IMR-90 (cell line): ENCODE results near the gene TNRC6A. TPM values are rescaled to one million over a fixed set of nuclear protein-coding genes. Genes with fewer than 3 reads are reported as not detected.

Source experiments
- ATAC-seq: fragments of 200-7000 bp; cut with Tn5 transposase; 2 replicates; pipeline ENCODE4 v1.9.1; 2020; ENCODE audit warnings: low read depth, mild to moderate bottlenecking, moderate library complexity
- BruUV-seq: library from RNA; stranded (reverse); fragments of 400-500 nt; replicated peaks from 2 replicates; lab custom pipeline; 2021; lab: Mats Ljungman, UMichigan
- CTCF ChIA-PET: fragments of 300-600 bp; formaldehyde crosslinking; extraction: SDS; loops from one replicate; lab custom pipeline; 2021; ENCODE audit warnings: antibody characterized with exemption; lab: Yijun Ruan, JAX
- POLR2A ChIA-PET: fragments of 300-600 bp; sonication (Branson Sonifier 250); formaldehyde crosslinking; loops from one replicate; lab custom pipeline; 2022; ENCODE audit warnings: antibody characterized with exemption; ENCODE audit not compliant: unreplicated experiment; lab: Charles Lee
- DNase-seq: peaks from one replicate; pipeline ENCODE4 v3.0.0; 2013
- H2AFZ ChIP-seq: replicated peaks from 2 replicates; pipeline ENCODE3; 2013; ENCODE audit warnings: low read length, mild to moderate bottlenecking; ENCODE audit not compliant: poor library complexity
- H2AK5ac ChIP-seq: 2 replicates; pipeline ENCODE4 v1.6.1; 2013; ENCODE audit warnings: low read depth, low read length, inconsistent platforms
- H2AK9ac ChIP-seq: replicated peaks from 2 replicates; pipeline ENCODE3; 2013; ENCODE audit warnings: mild to moderate bottlenecking, low read depth, low read length, moderate library complexity; ENCODE audit not compliant: poor library complexity
- H2BK120ac ChIP-seq: 2 replicates; pipeline ENCODE4 v1.6.1; 2013; ENCODE audit warnings: low read depth, low read length, inconsistent platforms
- H2BK15ac ChIP-seq: 3 replicates; pipeline ENCODE4 v1.6.1; 2013; ENCODE audit warnings: low read depth, low read length, inconsistent platforms
- H2BK20ac ChIP-seq: 2 replicates; pipeline ENCODE4 v1.6.1; 2013; ENCODE audit warnings: low read depth, mild to moderate bottlenecking, inconsistent platforms, low read length, moderate library complexity
- H2BK5ac ChIP-seq: 2 replicates; pipeline ENCODE4 v1.6.1; 2013; ENCODE audit warnings: mild to moderate bottlenecking, low read depth, low read length, inconsistent platforms; ENCODE audit not compliant: poor library complexity, severe bottlenecking
- H3K14ac ChIP-seq: replicated peaks from 2 replicates; pipeline ENCODE4 v1.6.1; 2013; ENCODE audit warnings: low read depth, low read length, inconsistent platforms
- H3K18ac ChIP-seq: 2 replicates; pipeline ENCODE4 v1.6.1; 2013; ENCODE audit warnings: low read depth, low read length, control low read depth
- H3K23ac ChIP-seq: 2 replicates; pipeline ENCODE4 v1.6.1; 2013; ENCODE audit warnings: low read depth, low read length, inconsistent platforms
- H3K27ac ChIP-seq: 2 replicates; pipeline ENCODE4 v1.5.1; 2013; ENCODE audit warnings: mild to moderate bottlenecking, control low read depth, low read length; ENCODE audit not compliant: insufficient read depth
- H3K27me3 ChIP-seq: 2 replicates; pipeline ENCODE4 v1.6.1; 2013; ENCODE audit warnings: low read length; ENCODE audit not compliant: control insufficient read depth, insufficient read depth
- H3K36me3 ChIP-seq: 2 replicates; pipeline ENCODE4 v1.6.1; 2013; ENCODE audit warnings: low read length, mixed read lengths; ENCODE audit not compliant: control insufficient read depth, insufficient read depth
- H3K4ac ChIP-seq: 2 replicates; pipeline ENCODE4 v1.6.1; 2013; ENCODE audit warnings: low read depth, low read length, inconsistent platforms
- H3K4me1 ChIP-seq: 2 replicates; pipeline ENCODE4 v1.6.1; 2013; ENCODE audit warnings: low read length, mixed read lengths; ENCODE audit not compliant: control insufficient read depth, insufficient read depth
- H3K4me2 ChIP-seq: 2 replicates; pipeline ENCODE4 v1.6.1; 2013; ENCODE audit warnings: low read depth, mild to moderate bottlenecking, control low read depth, low read length, moderate library complexity
- H3K4me3 ChIP-seq: 2 replicates; pipeline ENCODE4 v1.5.1; 2013; ENCODE audit warnings: low read depth, mild to moderate bottlenecking, control low read depth, low read length, moderate library complexity; ENCODE audit not compliant: insufficient read depth
- H3K56ac ChIP-seq: 2 replicates; pipeline ENCODE4 v1.6.1; 2013; ENCODE audit warnings: low read length, inconsistent platforms; ENCODE audit not compliant: insufficient read depth; ENCODE audit errors: extremely low read depth
- H3K79me1 ChIP-seq, 2 experiments: 2 replicates each; pipeline ENCODE4 v1.6.1; 2013; ENCODE audit warnings: low read length in 2 of 2, inconsistent platforms in 1 of 2, low read depth in 1 of 2
- H3K9ac ChIP-seq: 2 replicates; pipeline ENCODE4 v1.6.1; 2013; ENCODE audit warnings: low read depth, low read length, control low read depth
- H3K9me1 ChIP-seq: 2 replicates; pipeline ENCODE4 v1.6.1; 2013; ENCODE audit warnings: low read length, inconsistent platforms; ENCODE audit not compliant: insufficient read depth
- H3K9me3 ChIP-seq: 2 replicates; pipeline ENCODE4 v1.6.1; 2013; ENCODE audit warnings: low read length; ENCODE audit not compliant: control insufficient read depth, insufficient read depth
- H4K20me1 ChIP-seq: 2 replicates; pipeline ENCODE4 v1.6.1; 2013; ENCODE audit warnings: low read length, inconsistent platforms; ENCODE audit not compliant: insufficient read depth
- H4K5ac ChIP-seq: 2 replicates; pipeline ENCODE4 v1.6.1; 2013; ENCODE audit warnings: mild to moderate bottlenecking, low read depth, low read length, control low read depth
- H4K8ac ChIP-seq, 2 experiments: 2 replicates each; pipeline ENCODE4 v1.6.1; 2013; ENCODE audit warnings: low read depth in 2 of 2, low read length in 2 of 2, control low read depth in 1 of 2, inconsistent platforms in 1 of 2
- H4K91ac ChIP-seq: 2 replicates; pipeline ENCODE4 v1.6.1; 2013; ENCODE audit warnings: low read depth, low read length, inconsistent platforms; ENCODE audit not compliant: insufficient read depth
- BHLHE40 ChIP-seq: fragments of 150-350 bp; IDR thresholded peaks from 2 replicates; pipeline ENCODE4 v1.6.1; 2016; ENCODE audit warnings: mild to moderate bottlenecking, low read depth, low read length
- CEBPB ChIP-seq: IDR thresholded peaks from 2 replicates; pipeline ENCODE4 v1.6.1; 2012; ENCODE audit warnings: low read depth, low read length, improper control_type of control experiment
- CHD1 ChIP-seq: IDR thresholded peaks from 2 replicates; pipeline ENCODE4 v1.6.1; 2012; ENCODE audit warnings: low read depth, low read length, improper control_type of control experiment
- FOS ChIP-seq: fragments of 150-350 bp; IDR thresholded peaks from 2 replicates; pipeline ENCODE4 v1.6.1; 2016; ENCODE audit warnings: low read depth, low read length
- MAFK ChIP-seq: IDR thresholded peaks from 2 replicates; pipeline ENCODE4 v1.6.1; 2012; ENCODE audit warnings: low read depth, low read length, improper control_type of control experiment
- MAZ ChIP-seq: IDR thresholded peaks from 2 replicates; pipeline ENCODE4 v1.6.1; 2012; ENCODE audit warnings: low read depth, mild to moderate bottlenecking, low read length, improper control_type of control experiment, moderate library complexity, borderline replicate concordance
- NFE2L2 ChIP-seq: fragments of 150-350 bp; IDR thresholded peaks from 2 replicates; pipeline ENCODE4 v1.6.1; 2016; ENCODE audit warnings: low read depth, mild to moderate bottlenecking, low read length
- RAD21 ChIP-seq: IDR thresholded peaks from 2 replicates; pipeline ENCODE4 v1.6.1; 2012; ENCODE audit warnings: low read length, improper control_type of control experiment
- RFX5 ChIP-seq: IDR thresholded peaks from 2 replicates; pipeline ENCODE4 v1.8.0; 2012; ENCODE audit warnings: low read depth, mild to moderate bottlenecking, low read length, moderate library complexity
- WGBS, 2 experiments: methylation state at CpG; one replicate each; pipeline versions ENCODE4 v1.1.5 to v1.1.7; 2013; ENCODE audit warnings: missing lambda C conversion rate in 2 of 2; ENCODE audit not compliant: insufficient read length in 1 of 2; ENCODE audit errors: extremely low coverage in 2 of 2; 5-methylcytosine and 5-hydroxymethylcytosine counted together
- dilution Hi-C: fragments of 300-500 bp; cut with HindIII; formaldehyde crosslinking; loops from one replicate; pipeline ENCODE4 v1.14.3; 2018; ENCODE audit warnings: low sequenced_read_pairs; ENCODE audit not compliant: unreplicated experiment
- in situ Hi-C: fragments of 300-500 bp; cut with MboI; formaldehyde crosslinking; loops from 3 replicates; pipeline ENCODE4 v1.14.3; 2019; ENCODE audit warnings: low sequenced_read_pairs, inconsistent platforms, mixed read lengths
- intact Hi-C: fragments of 100-400 bp; cut with micrococcal nuclease; formaldehyde crosslinking; loops from 2 replicates; pipeline ENCODE4 v1.10.0; 2022
- polyA plus RNA-seq, 3 experiments: library from polyadenylated mRNA; depleted of rRNA; stranded (reverse); fragments of >200 nt; gene quantifications; 2 replicates each; pipeline ENCODE4 v1.2.3, GENCODE V29; 2012; ENCODE audit warnings: low replicate concordance in 1 of 3
- total RNA-seq: library from RNA; depleted of rRNA; stranded (reverse); fragments of >200 nt; gene quantifications from 2 replicates; pipeline ENCODE4 v1.2.3, GENCODE V29; 2012
- TF ChIP-seq, protein P1 (sequence below): fragments of 150-350 bp; IDR thresholded peaks from 2 replicates; pipeline ENCODE4 v1.6.1; 2016; ENCODE audit warnings: low read depth, mild to moderate bottlenecking, low read length, moderate library complexity, borderline replicate concordance

Gene TNRC6A
- total and polyA plus RNA-seq, 2 of the 4 experiments (the other 2 are of a cell fraction) = 32.4 to 42.3 TPM

GRCh38 chr16:24789881-24790280 is 60.4 kb downstream of the TNRC6A start:
- Histone ChIP-seq H3K4me3 (no peak overlapping the region), H3K9ac (no peak overlapping the region), H3K27ac (no peak overlapping the region), H3K56ac (no peak overlapping the region), H3K27me3 (no peaks in the 10 kb centered on the region), H3K36me3 (peaks cover 53% of the 10 kb centered on the region), H3K18ac (no peak overlapping the region), H2AK5ac (no peak overlapping the region), H3K4me1 (no peaks in the 10 kb centered on the region), H2BK20ac (no peak overlapping the region), H3K4me2 (no peak overlapping the region), H4K8ac (no peak overlapping the region), H2AK9ac (no peak overlapping the region), H2BK5ac (no peak overlapping the region), H4K20me1 (peaks cover 8% of the 10 kb centered on the region; the same call in 1 of the 2 replicates), H2BK15ac (no peak overlapping the region), H2BK120ac (no peak overlapping the region), H3K14ac (no peak overlapping the region), H4K5ac (no peak overlapping the region), H3K79me1 (peaks cover 47 to 66% of the 10 kb centered on the region in 2 experiments), H3K4ac (no peak overlapping the region), H2AFZ (no peak overlapping the region), H3K23ac (no peak overlapping the region), H4K91ac (no peak overlapping the region), H3K9me3 (no peaks in the 10 kb centered on the region), H3K9me1 (peaks cover 6% of the 10 kb centered on the region)
- ATAC-seq = no peak
- in situ Hi-C loops = loop anchor here (10.0 kb wide), 1 partner anchor 225 kb away; no protein-coding TSS in a partner anchor
- no peak for DNase-seq
- POLR2A ChIA-PET = no interaction called here
- CTCF ChIA-PET = no interaction called here
- BruUV-seq = no TSS peak
- no CpG with 5 or more reads among the region's 2 CpGs for WGBS, 2 experiments
- TF ChIP-seq MAFK (no peak), RAD21 (no peak), RFX5 (no peak), CEBPB (no peak), FOS (no peak), MAZ (no peak), BHLHE40 (no peak), CHD1 (no peak), NFE2L2 (no peak)
- TF ChIP-seq, protein P1, sequence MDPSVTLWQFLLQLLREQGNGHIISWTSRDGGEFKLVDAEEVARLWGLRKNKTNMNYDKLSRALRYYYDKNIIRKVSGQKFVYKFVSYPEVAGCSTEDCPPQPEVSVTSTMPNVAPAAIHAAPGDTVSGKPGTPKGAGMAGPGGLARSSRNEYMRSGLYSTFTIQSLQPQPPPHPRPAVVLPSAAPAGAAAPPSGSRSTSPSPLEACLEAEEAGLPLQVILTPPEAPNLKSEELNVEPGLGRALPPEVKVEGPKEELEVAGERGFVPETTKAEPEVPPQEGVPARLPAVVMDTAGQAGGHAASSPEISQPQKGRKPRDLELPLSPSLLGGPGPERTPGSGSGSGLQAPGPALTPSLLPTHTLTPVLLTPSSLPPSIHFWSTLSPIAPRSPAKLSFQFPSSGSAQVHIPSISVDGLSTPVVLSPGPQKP = no peak
- dilution Hi-C loops = loop anchor here (25.0 kb wide), 1 partner anchor 228 kb away; no protein-coding TSS in a partner anchor
- intact Hi-C loops = no loop called here
